Measurements from ENCODE around the gene CASP2. TPM values are rescaled to one million over a fixed set of nuclear protein-coding genes. Genes with fewer than 3 reads are reported as not detected.

The CASP2 gene
- total RNA-seq (10 to 100 TPM; 37.4 to 40.0 TPM), polyA plus RNA-seq (1 to 10 TPM; 7.7 to 9.3 TPM)
- long read RNA-seq, donor 1, full-length matches to known transcripts, result 5 of 5 reads
- long read RNA-seq, donor 1, partial matches to known transcripts, result 0 of 5 reads
- long read RNA-seq, donor 1, other reads (novel, unspliced or antisense), result 0 of 5 reads
- long read RNA-seq, donor 2, full-length matches to known transcripts, result 2 of 2 reads
- long read RNA-seq, donor 2, partial matches to known transcripts, result 0 of 2 reads
- long read RNA-seq, donor 2, other reads (novel, unspliced or antisense), result 0 of 2 reads
- long read RNA-seq, donor 3, full-length matches to known transcripts, result 4 of 27 reads
- long read RNA-seq, donor 3, partial matches to known transcripts, result 23 of 27 reads
- long read RNA-seq, donor 3, other reads (novel, unspliced or antisense), result 0 of 27 reads
- long read RNA-seq, donor 4, full-length matches to known transcripts, result 4 of 4 reads
- long read RNA-seq, donor 4, partial matches to known transcripts, result 0 of 4 reads
- long read RNA-seq, donor 4, other reads (novel, unspliced or antisense), result 0 of 4 reads
- long read RNA-seq, donor 5, full-length matches to known transcripts, result 10 of 36 reads
- long read RNA-seq, donor 5, partial matches to known transcripts, result 26 of 36 reads
- long read RNA-seq, donor 5, other reads (novel, unspliced or antisense), result 0 of 36 reads

- peak; percentile 17 for TF ChIP-seq CTCF (IDR thresholded peaks at IDR 0.05; ENCODE audit: control extremely low read depth, extremely low read depth)
- H3K27me3 ChIP-seq (ENCODE audit: control insufficient read depth in 3 of 3, insufficient read depth in 3 of 3, low read length in 2 of 3), result no peaks in the 10 kb centered on the region
- ATAC-seq (ENCODE audit: insufficient read depth, low FRiP score) (peak; percentile 94), DNase-seq (peak; percentile 98 to 99 (median 99))
- 2% methylated on average over 74 to 84 of the region's 84 CpGs for WGBS, 2 donors
- peak within 1 kb of the TSS; percentile 53 for H3K4me3 ChIP-seq
- peaks cover 0 to 11% (median 7%) of the 10 kb centered on the region in 4 donors for H3K36me3 ChIP-seq (ENCODE audit: control insufficient read depth in 4 of 4, insufficient read depth in 4 of 4, low read length in 4 of 4)
- peak within 1 kb of the TSS; percentile 81 to 85 for H3K27ac ChIP-seq (ENCODE audit: low read depth in 1 of 2, low read length in 1 of 2)
- peak within 1 kb of the TSS; percentile 92 to 96 for H3K9ac ChIP-seq (ENCODE audit: insufficient read depth in 1 of 2, low read length in 2 of 2)
- no peaks in the 10 kb centered on the region for H3K9me3 ChIP-seq (ENCODE audit: control insufficient read depth in 4 of 4, insufficient read depth in 3 of 4, low read length in 3 of 4)
- peaks cover 3 to 28% (median 10%) of the 10 kb centered on the region in 5 donors for H3K4me1 ChIP-seq (ENCODE audit: control insufficient read depth in 5 of 5, insufficient read depth in 5 of 5, low read length in 5 of 5)
These were observed at the start of gene CASP2 for GRCh38 chr7:143287935-143288826. CASP2 (plus strand) TSS chr7:143288351; CDS start chr7:143288456, 105 bp downstream.

- peaks cover 0 to 13% (median 0%) of the 10 kb centered on the region in 5 donors for H3K4me1 ChIP-seq (ENCODE audit: control insufficient read depth in 5 of 5, insufficient read depth in 5 of 5, low read length in 5 of 5)
- DNase-seq (no peak), ATAC-seq (ENCODE audit: insufficient read depth, low FRiP score) (peak; percentile 37)
- H3K36me3 ChIP-seq (ENCODE audit: control insufficient read depth in 4 of 4, insufficient read depth in 4 of 4, low read length in 4 of 4), result no peaks in the 10 kb centered on the region
- H3K27ac ChIP-seq (ENCODE audit: low read depth in 1 of 2, low read length in 1 of 2), result no peak overlapping the region
- peaks cover 0 to 5% (median 0%) of the 10 kb centered on the region in 3 donors for H3K27me3 ChIP-seq (ENCODE audit: control insufficient read depth in 3 of 3, insufficient read depth in 3 of 3, low read length in 2 of 3)
- no peak for TF ChIP-seq CTCF (IDR thresholded peaks at IDR 0.05; ENCODE audit: control extremely low read depth, extremely low read depth)
- H3K9me3 ChIP-seq (ENCODE audit: control insufficient read depth in 4 of 4, insufficient read depth in 3 of 4, low read length in 3 of 4), result peaks cover 0 to 5% (median 1%) of the 10 kb centered on the region in 4 donors
- H3K9ac ChIP-seq (ENCODE audit: insufficient read depth in 1 of 2, low read length in 2 of 2), result no peak overlapping the region
- H3K4me3 ChIP-seq, result no peak overlapping the region
These were observed 48.3 kb upstream of the CASP2 start for GRCh38 chr7:143239813-143240212.

GRCh38 chr7:143240291-143241168 lies 47.6 kb upstream of the CASP2 start:
- H3K27ac ChIP-seq (ENCODE audit: low read depth in 1 of 2, low read length in 1 of 2), result no peak overlapping the region
- H3K27me3 ChIP-seq (ENCODE audit: control insufficient read depth in 3 of 3, insufficient read depth in 3 of 3, low read length in 2 of 3), result peaks cover 0 to 5% (median 0%) of the 10 kb centered on the region in 3 donors
- H3K36me3 ChIP-seq (ENCODE audit: control insufficient read depth in 4 of 4, insufficient read depth in 4 of 4, low read length in 4 of 4), result no peaks in the 10 kb centered on the region
- TF ChIP-seq CTCF (IDR thresholded peaks at IDR 0.05; ENCODE audit: control extremely low read depth, extremely low read depth), result peak; percentile 92
- DNase-seq (peak; percentile 75 to 91 (median 89)), ATAC-seq (ENCODE audit: insufficient read depth, low FRiP score) (peak; percentile 81)
- H3K9me3 ChIP-seq (ENCODE audit: control insufficient read depth in 4 of 4, insufficient read depth in 3 of 4, low read length in 3 of 4), result peaks cover 0 to 5% (median 1%) of the 10 kb centered on the region in 4 donors
- no peak overlapping the region for H3K4me3 ChIP-seq
- H3K4me1 ChIP-seq (ENCODE audit: control insufficient read depth in 5 of 5, insufficient read depth in 5 of 5, low read length in 5 of 5), result peaks cover 0 to 13% (median 0%) of the 10 kb centered on the region in 5 donors
- no peak overlapping the region for H3K9ac ChIP-seq (ENCODE audit: insufficient read depth in 1 of 2, low read length in 2 of 2)
- WGBS, 2 donors, result 17 to 18% methylated on average over 9 of the region's 9 CpGs
